GM12873 (cell line): ENCODE data around the gene FRMD5.

Source experiments
- CTCF ChIP-seq: IDR thresholded peaks from 2 replicates; pipeline ENCODE4 v1.5.1; 2012; ENCODE audit warnings: low read depth, mild to moderate bottlenecking, moderate library complexity, low read length, control low read depth; ENCODE audit not compliant: insufficient read depth; ENCODE audit errors: missing control alignments

FRMD5 gene

GRCh38 chr15:44034933-44035624 is 160.0 kb downstream of the FRMD5 start:
- no peak for TF ChIP-seq CTCF

GRCh38 chr15:44034334-44034733 is 160.7 kb downstream of the FRMD5 start:
- no peak for TF ChIP-seq CTCF

GRCh38 chr15:44033894-44034293 is 161.2 kb downstream of the FRMD5 start:
- no peak for TF ChIP-seq CTCF

- TF ChIP-seq CTCF, result no peak
These were observed 165.0 kb downstream of the FRMD5 start for GRCh38 chr15:44029940-44030568.

GRCh38 chr15:44029003-44029402 is 166.1 kb downstream of the FRMD5 start:
- TF ChIP-seq CTCF, result no peak

- TF ChIP-seq CTCF, result no peak
These were observed 166.7 kb downstream of the FRMD5 start for GRCh38 chr15:44028349-44028748.

- TF ChIP-seq CTCF, result no peak
These were observed 170.9 kb downstream of the FRMD5 start for GRCh38 chr15:44024155-44024554.
